ENCODE results near the gene EEIG2.
"Not testable (repeated sequence)": the region's sequence is repeated elsewhere in the genome, so short reads cannot be mapped to it uniquely, and the experiment has no call there.

The EEIG2 gene

GRCh38 chr1:108559215-108560186 lies at the start of gene EEIG2:
Gene EEIG2 (plus strand): TSS chr1:108560100. CDS start chr1:108560429, 329 bp downstream.
- H3K27ac Mint-ChIP-seq: peak within 1 kb of the TSS; percentile 89
- peak; percentile 88 for DNase-seq (ENCODE audit: low spot score)
- peak within 1 kb of the TSS; percentile 94 for H3K4me3 Mint-ChIP-seq
- H3K27me3 Mint-ChIP-seq (ENCODE audit: low read depth): no peaks in the 10 kb centered on the region
- H3K9me3 Mint-ChIP-seq: no peaks in the 10 kb centered on the region
- peaks cover 29% of the 10 kb centered on the region for H3K4me1 Mint-ChIP-seq (ENCODE audit: low read depth)
- H3K36me3 Mint-ChIP-seq (ENCODE audit: low read depth): no peaks in the 10 kb centered on the region

- Mint-ChIP-seq H3K4me3 (no peak overlapping the region), H3K36me3 (ENCODE audit: low read depth) (peaks cover 7% of the 10 kb centered on the region), H3K9me3 (peaks cover 17% of the 10 kb centered on the region), H3K4me1 (ENCODE audit: low read depth) (peaks cover 7% of the 10 kb centered on the region), H3K27me3 (ENCODE audit: low read depth) (peaks cover 35% of the 10 kb centered on the region), H3K27ac (no peak overlapping the region)
- no peak for DNase-seq (ENCODE audit: low spot score)
Measured at GRCh38 chr1:108511764-108512163, 48.1 kb upstream of the EEIG2 start.

GRCh38 chr1:108512239-108513043 lies 47.5 kb upstream of the EEIG2 start:
- peaks cover 17% of the 10 kb centered on the region for H3K9me3 Mint-ChIP-seq
- peaks cover 7% of the 10 kb centered on the region for H3K4me1 Mint-ChIP-seq (ENCODE audit: low read depth)
- no peak overlapping the region for H3K27ac Mint-ChIP-seq
- peaks cover 7% of the 10 kb centered on the region for H3K36me3 Mint-ChIP-seq (ENCODE audit: low read depth)
- peaks cover 39% of the 10 kb centered on the region for H3K27me3 Mint-ChIP-seq (ENCODE audit: low read depth)
- H3K4me3 Mint-ChIP-seq: no peak overlapping the region
- DNase-seq (ENCODE audit: low spot score): no peak

- Mint-ChIP-seq H3K9me3 (peaks cover 17% of the 10 kb centered on the region), H3K4me3 (no peak overlapping the region), H3K27ac (no peak overlapping the region), H3K36me3 (ENCODE audit: low read depth) (peaks cover 7% of the 10 kb centered on the region), H3K4me1 (ENCODE audit: low read depth) (peaks cover 7% of the 10 kb centered on the region), H3K27me3 (ENCODE audit: low read depth) (peaks cover 39% of the 10 kb centered on the region)
- no peak for DNase-seq (ENCODE audit: low spot score)
Measured at GRCh38 chr1:108513044-108513415, 46.9 kb upstream of the EEIG2 start.

GRCh38 chr1:108513914-108514313 lies 46.0 kb upstream of the EEIG2 start:
- Mint-ChIP-seq H3K9me3 (peaks cover 16% of the 10 kb centered on the region), H3K27me3 (ENCODE audit: low read depth) (peaks cover 45% of the 10 kb centered on the region)
- not testable (repeated sequence) for H3K27ac Mint-ChIP-seq; H3K4me1 Mint-ChIP-seq (ENCODE audit: low read depth); H3K4me3 Mint-ChIP-seq; H3K36me3 Mint-ChIP-seq (ENCODE audit: low read depth); DNase-seq (ENCODE audit: low spot score)

GRCh38 chr1:108517301-108517897 lies 42.5 kb upstream of the EEIG2 start:
- not testable (repeated sequence) for H3K4me3 Mint-ChIP-seq; H3K4me1 Mint-ChIP-seq (ENCODE audit: low read depth); H3K27ac Mint-ChIP-seq; DNase-seq (ENCODE audit: low spot score); H3K36me3 Mint-ChIP-seq (ENCODE audit: low read depth); H3K9me3 Mint-ChIP-seq
- peaks cover 33% of the 10 kb centered on the region for H3K27me3 Mint-ChIP-seq (ENCODE audit: low read depth)

- Mint-ChIP-seq H3K9me3 (peaks cover 17% of the 10 kb centered on the region), H3K27ac (no peak overlapping the region), H3K4me3 (no peak overlapping the region), H3K27me3 (ENCODE audit: low read depth) (peaks cover 19% of the 10 kb centered on the region), H3K36me3 (ENCODE audit: low read depth) (peaks cover 3% of the 10 kb centered on the region), H3K4me1 (ENCODE audit: low read depth) (no peaks in the 10 kb centered on the region)
- DNase-seq (ENCODE audit: low spot score): no peak
Measured at GRCh38 chr1:108521990-108522393, 37.9 kb upstream of the EEIG2 start.

- no peak overlapping the region for H3K4me3 Mint-ChIP-seq
- H3K27me3 Mint-ChIP-seq (ENCODE audit: low read depth): peaks cover 11% of the 10 kb centered on the region
- H3K27ac Mint-ChIP-seq: no peak overlapping the region
- no peak for DNase-seq (ENCODE audit: low spot score)
- no peaks in the 10 kb centered on the region for H3K4me1 Mint-ChIP-seq (ENCODE audit: low read depth)
- peaks cover 17% of the 10 kb centered on the region for H3K9me3 Mint-ChIP-seq
- peaks cover 3% of the 10 kb centered on the region for H3K36me3 Mint-ChIP-seq (ENCODE audit: low read depth)
Measured at GRCh38 chr1:108523829-108524228, 36.1 kb upstream of the EEIG2 start.

GRCh38 chr1:108524676-108525075 lies 35.2 kb upstream of the EEIG2 start:
- DNase-seq (ENCODE audit: low spot score): no peak
- H3K27me3 Mint-ChIP-seq (ENCODE audit: low read depth): peaks cover 5% of the 10 kb centered on the region
- peaks cover 3% of the 10 kb centered on the region for H3K36me3 Mint-ChIP-seq (ENCODE audit: low read depth)
- no peaks in the 10 kb centered on the region for H3K4me1 Mint-ChIP-seq (ENCODE audit: low read depth)
- no peak overlapping the region for H3K4me3 Mint-ChIP-seq
- peaks cover 17% of the 10 kb centered on the region for H3K9me3 Mint-ChIP-seq
- no peak overlapping the region for H3K27ac Mint-ChIP-seq

GRCh38 chr1:108527135-108527534 lies 32.8 kb upstream of the EEIG2 start:
- peaks cover 17% of the 10 kb centered on the region for H3K9me3 Mint-ChIP-seq
- H3K4me3 Mint-ChIP-seq: no peak overlapping the region
- H3K27me3 Mint-ChIP-seq (ENCODE audit: low read depth): peaks cover 5% of the 10 kb centered on the region
- DNase-seq (ENCODE audit: low spot score): no peak
- H3K27ac Mint-ChIP-seq: no peak overlapping the region
- peaks cover 3% of the 10 kb centered on the region for H3K36me3 Mint-ChIP-seq (ENCODE audit: low read depth)
- H3K4me1 Mint-ChIP-seq (ENCODE audit: low read depth): no peaks in the 10 kb centered on the region

GRCh38 chr1:108527837-108528236 lies 32.1 kb upstream of the EEIG2 start:
- no peak for DNase-seq (ENCODE audit: low spot score)
- H3K4me1 Mint-ChIP-seq (ENCODE audit: low read depth): no peaks in the 10 kb centered on the region
- H3K27ac Mint-ChIP-seq: no peak overlapping the region
- peaks cover 3% of the 10 kb centered on the region for H3K36me3 Mint-ChIP-seq (ENCODE audit: low read depth)
- H3K9me3 Mint-ChIP-seq: peaks cover 17% of the 10 kb centered on the region
- H3K27me3 Mint-ChIP-seq (ENCODE audit: low read depth): peaks cover 5% of the 10 kb centered on the region
- no peak overlapping the region for H3K4me3 Mint-ChIP-seq

- H3K4me3 Mint-ChIP-seq: no peak overlapping the region
- H3K9me3 Mint-ChIP-seq: no peaks in the 10 kb centered on the region
- H3K27me3 Mint-ChIP-seq (ENCODE audit: low read depth): peaks cover 2% of the 10 kb centered on the region
- no peak for DNase-seq (ENCODE audit: low spot score)
- peaks cover 5% of the 10 kb centered on the region for H3K4me1 Mint-ChIP-seq (ENCODE audit: low read depth)
- no peaks in the 10 kb centered on the region for H3K36me3 Mint-ChIP-seq (ENCODE audit: low read depth)
- no peak overlapping the region for H3K27ac Mint-ChIP-seq
Measured at GRCh38 chr1:108531444-108531843, 28.5 kb upstream of the EEIG2 start.

- no peak for DNase-seq (ENCODE audit: low spot score)
- Mint-ChIP-seq H3K27ac (no peak overlapping the region), H3K9me3 (no peaks in the 10 kb centered on the region), H3K27me3 (ENCODE audit: low read depth) (peaks cover 2% of the 10 kb centered on the region), H3K4me1 (ENCODE audit: low read depth) (peaks cover 7% of the 10 kb centered on the region), H3K4me3 (no peak overlapping the region), H3K36me3 (ENCODE audit: low read depth) (no peaks in the 10 kb centered on the region)
Measured at GRCh38 chr1:108532730-108533129, 27.2 kb upstream of the EEIG2 start.
